SK-N-SH treated with all-trans-retinoic acid at 6 μM for 48 hours (cell line): ENCODE results near the gene PKIG.

Experiments used
- BACH2 ChIP-seq: fragments of 250-450 bp; sonication (Bioruptor Pico); IDR thresholded peaks from 2 replicates; pipeline ENCODE4 v1.9.0; 2021; ENCODE audit warnings: mild to moderate bottlenecking, borderline replicate concordance
- CREB5 ChIP-seq: fragments of 250-450 bp; sonication (Bioruptor Pico); IDR thresholded peaks from 2 replicates; pipeline ENCODE4 v1.5.1; 2020; ENCODE audit warnings: low read depth, mild to moderate bottlenecking, moderate library complexity
- ESRRG ChIP-seq: fragments of 250-450 bp; sonication (Bioruptor Pico); IDR thresholded peaks from 2 replicates; pipeline ENCODE4 v1.6.1; 2021; ENCODE audit warnings: mild to moderate bottlenecking
- GLIS3 ChIP-seq: fragments of 250-450 bp; sonication (Bioruptor Pico); IDR thresholded peaks from 2 replicates; pipeline ENCODE4 v1.5.0; 2020; ENCODE audit warnings: mild to moderate bottlenecking, moderate library complexity
- OSR1 ChIP-seq: fragments of 250-450 bp; sonication (Bioruptor Pico); IDR thresholded peaks from 2 replicates; pipeline ENCODE4 v1.8.0; 2022; ENCODE audit warnings: moderate library complexity, mild to moderate bottlenecking, inconsistent platforms
- RARB ChIP-seq: fragments of 250-450 bp; sonication (Bioruptor Pico); IDR thresholded peaks from 2 replicates; pipeline ENCODE4 v1.8.0; 2021; ENCODE audit warnings: mild to moderate bottlenecking, moderate library complexity
- TCF4 ChIP-seq: fragments of 250-450 bp; sonication (Bioruptor Pico); IDR thresholded peaks from 2 replicates; pipeline ENCODE4 v1.8.0; 2021; ENCODE audit warnings: mild to moderate bottlenecking, moderate library complexity, borderline replicate concordance
- TOX ChIP-seq: fragments of 250-450 bp; sonication (Bioruptor Pico); IDR thresholded peaks from 2 replicates; pipeline ENCODE4 v1.8.0; 2021; ENCODE audit warnings: mild to moderate bottlenecking, moderate library complexity, borderline replicate concordance
- ZFP3 ChIP-seq: fragments of 250-450 bp; sonication (Bioruptor Pico); IDR thresholded peaks from 2 replicates; pipeline ENCODE4 v1.5.0; 2020; ENCODE audit warnings: mild to moderate bottlenecking, moderate library complexity
- ZNF565 ChIP-seq: fragments of 450-650 bp; formaldehyde crosslinking; conservative IDR thresholded peaks from 2 replicates; pipeline ENCODE4 v1.5.0; 2020; ENCODE audit warnings: low read depth, mild to moderate bottlenecking, moderate library complexity
- ZNF70 ChIP-seq: fragments of 450-650 bp; formaldehyde crosslinking; IDR thresholded peaks from 2 replicates; pipeline ENCODE4 v1.5.0; 2020; ENCODE audit warnings: mild to moderate bottlenecking, moderate library complexity
- ZNF8 ChIP-seq: fragments of 450-650 bp; formaldehyde crosslinking; IDR thresholded peaks from 2 replicates; pipeline ENCODE4 v1.5.0; 2020; ENCODE audit warnings: mild to moderate bottlenecking, moderate library complexity
- TF ChIP-seq, protein P1 (sequence below): fragments of 250-450 bp; sonication (Bioruptor Pico); IDR thresholded peaks from 2 replicates; pipeline ENCODE4 v1.5.0; 2020; ENCODE audit warnings: mild to moderate bottlenecking, moderate library complexity
- TF ChIP-seq, protein P2 (sequence below): fragments of 250-450 bp; sonication (Bioruptor Pico); IDR thresholded peaks from 2 replicates; pipeline ENCODE4 v1.8.0; 2020; ENCODE audit warnings: mild to moderate bottlenecking, moderate library complexity, borderline replicate concordance

- TF ChIP-seq, protein P1, sequence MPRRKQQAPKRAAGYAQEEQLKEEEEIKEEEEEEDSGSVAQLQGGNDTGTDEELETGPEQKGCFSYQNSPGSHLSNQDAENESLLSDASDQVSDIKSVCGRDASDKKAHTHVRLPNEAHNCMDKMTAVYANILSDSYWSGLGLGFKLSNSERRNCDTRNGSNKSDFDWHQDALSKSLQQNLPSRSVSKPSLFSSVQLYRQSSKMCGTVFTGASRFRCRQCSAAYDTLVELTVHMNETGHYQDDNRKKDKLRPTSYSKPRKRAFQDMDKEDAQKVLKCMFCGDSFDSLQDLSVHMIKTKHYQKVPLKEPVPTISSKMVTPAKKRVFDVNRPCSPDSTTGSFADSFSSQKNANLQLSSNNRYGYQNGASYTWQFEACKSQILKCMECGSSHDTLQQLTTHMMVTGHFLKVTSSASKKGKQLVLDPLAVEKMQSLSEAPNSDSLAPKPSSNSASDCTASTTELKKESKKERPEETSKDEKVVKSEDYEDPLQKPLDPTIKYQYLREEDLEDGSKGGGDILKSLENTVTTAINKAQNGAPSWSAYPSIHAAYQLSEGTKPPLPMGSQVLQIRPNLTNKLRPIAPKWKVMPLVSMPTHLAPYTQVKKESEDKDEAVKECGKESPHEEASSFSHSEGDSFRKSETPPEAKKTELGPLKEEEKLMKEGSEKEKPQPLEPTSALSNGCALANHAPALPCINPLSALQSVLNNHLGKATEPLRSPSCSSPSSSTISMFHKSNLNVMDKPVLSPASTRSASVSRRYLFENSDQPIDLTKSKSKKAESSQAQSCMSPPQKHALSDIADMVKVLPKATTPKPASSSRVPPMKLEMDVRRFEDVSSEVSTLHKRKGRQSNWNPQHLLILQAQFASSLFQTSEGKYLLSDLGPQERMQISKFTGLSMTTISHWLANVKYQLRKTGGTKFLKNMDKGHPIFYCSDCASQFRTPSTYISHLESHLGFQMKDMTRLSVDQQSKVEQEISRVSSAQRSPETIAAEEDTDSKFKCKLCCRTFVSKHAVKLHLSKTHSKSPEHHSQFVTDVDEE, result no peak
- TF ChIP-seq RARB (no peak), ZNF70 (CRISPR knock-in tag) (no peak), ZFP3 (CRISPR knock-in tag) (no peak), ZNF565 (CRISPR knock-in tag) (no peak), ZNF8 (no peak), CREB5 (CRISPR knock-in tag) (no peak), TOX (CRISPR knock-in tag) (no peak), TCF4 (CRISPR knock-in tag) (no peak), BACH2 (CRISPR knock-in tag) (no peak), ESRRG (CRISPR knock-in tag) (no peak), GLIS3 (CRISPR knock-in tag) (no peak), OSR1 (CRISPR knock-in tag) (no peak)
- TF ChIP-seq, protein P2, sequence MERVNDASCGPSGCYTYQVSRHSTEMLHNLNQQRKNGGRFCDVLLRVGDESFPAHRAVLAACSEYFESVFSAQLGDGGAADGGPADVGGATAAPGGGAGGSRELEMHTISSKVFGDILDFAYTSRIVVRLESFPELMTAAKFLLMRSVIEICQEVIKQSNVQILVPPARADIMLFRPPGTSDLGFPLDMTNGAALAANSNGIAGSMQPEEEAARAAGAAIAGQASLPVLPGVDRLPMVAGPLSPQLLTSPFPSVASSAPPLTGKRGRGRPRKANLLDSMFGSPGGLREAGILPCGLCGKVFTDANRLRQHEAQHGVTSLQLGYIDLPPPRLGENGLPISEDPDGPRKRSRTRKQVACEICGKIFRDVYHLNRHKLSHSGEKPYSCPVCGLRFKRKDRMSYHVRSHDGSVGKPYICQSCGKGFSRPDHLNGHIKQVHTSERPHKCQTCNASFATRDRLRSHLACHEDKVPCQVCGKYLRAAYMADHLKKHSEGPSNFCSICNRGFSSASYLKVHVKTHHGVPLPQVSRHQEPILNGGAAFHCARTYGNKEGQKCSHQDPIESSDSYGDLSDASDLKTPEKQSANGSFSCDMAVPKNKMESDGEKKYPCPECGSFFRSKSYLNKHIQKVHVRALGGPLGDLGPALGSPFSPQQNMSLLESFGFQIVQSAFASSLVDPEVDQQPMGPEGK (CRISPR knock-in tag), result no peak
Measured at GRCh38 chr20:44619294-44619693, 36.9 kb downstream of the PKIG start.
